Left ventricle myocardium inferior (tissue), 1 donor: ENCODE data around the gene PCYT2. TPM values are rescaled to one million over a fixed set of nuclear protein-coding genes. Genes with fewer than 3 reads are reported as not detected.

Experiments used
- total RNA-seq: library from RNA; stranded (reverse); fragmentation: NEBNext Ultra II Directional; extraction: Animal tissue kit (Norgen Biotek cat#: 25700); gene quantifications from one replicate; pipeline ENCODE4 v1.2.1, GENCODE V29; 2021
- donor health status: DM: no; HTN: yes; CAD: no; lungs with severe emphysema.

The PCYT2 gene
- total RNA-seq, 1 donor from 2014 or later, result 48.1 TPM

Other genes with a start within 250 kb of the PCYT2 start
- 18.4 TPM for gene OXLD1, start 244.8 kb downstream of the PCYT2 start, total RNA-seq
- gene CCDC137, start 244.7 kb downstream of the PCYT2 start, total RNA-seq, result 5.6 TPM
- gene ARL16, start 227.6 kb downstream of the PCYT2 start, total RNA-seq, result 9.0 TPM
- 50.5 TPM for gene HGS, start 227.4 kb downstream of the PCYT2 start, total RNA-seq
- 157 TPM for gene MRPL12, start 208.0 kb downstream of the PCYT2 start, total RNA-seq
- gene SLC25A10, start 199.1 kb downstream of the PCYT2 start, total RNA-seq, result 8.2 TPM
- gene GCGR, start 107.2 kb downstream of the PCYT2 start, total RNA-seq, result not detected
- gene MCRIP1, start 78.1 kb downstream of the PCYT2 start, total RNA-seq, result 110 TPM
- gene PPP1R27, start 76.3 kb downstream of the PCYT2 start, total RNA-seq, result 0.25 TPM
- 267 TPM for gene P4HB, start 50.9 kb downstream of the PCYT2 start, total RNA-seq
- gene ARHGDIA, start 40.1 kb downstream of the PCYT2 start, total RNA-seq, result 95.1 TPM
- gene ALYREF, start 19.8 kb downstream of the PCYT2 start, total RNA-seq, result 32.1 TPM
- gene ANAPC11, start 19.7 kb downstream of the PCYT2 start, total RNA-seq, result 161 TPM
- 0.19 TPM for gene NPB, start 9.2 kb downstream of the PCYT2 start, total RNA-seq
- gene SIRT7, start 6.8 kb upstream of the PCYT2 start, total RNA-seq, result 8.5 TPM
- 24.3 TPM for gene MAFG, start 16.3 kb upstream of the PCYT2 start, total RNA-seq
- gene PYCR1, start 25.9 kb upstream of the PCYT2 start, total RNA-seq, result 3.8 TPM
- gene MYADML2, start 35.8 kb upstream of the PCYT2 start, total RNA-seq, result 7.2 TPM
- gene NOTUM, start 49.8 kb upstream of the PCYT2 start, total RNA-seq, result not detected
- gene ASPSCR1, start 66.2 kb upstream of the PCYT2 start, total RNA-seq, result 27.5 TPM
- 26.3 TPM for gene CENPX, start 111.5 kb upstream of the PCYT2 start, total RNA-seq
- gene LRRC45, start 111.9 kb upstream of the PCYT2 start, total RNA-seq, result 4.3 TPM
- 0.82 TPM for gene RAC3, start 120.3 kb upstream of the PCYT2 start, total RNA-seq
- 219 TPM for gene DCXR, start 126.3 kb upstream of the PCYT2 start, total RNA-seq
- 21.1 TPM for gene RFNG, start 140.4 kb upstream of the PCYT2 start, total RNA-seq
- 85.9 TPM for gene GPS1, start 140.5 kb upstream of the PCYT2 start, total RNA-seq
- 64.6 TPM for gene DUS1L, start 154.4 kb upstream of the PCYT2 start, total RNA-seq
- 13.6 TPM for gene FASN, start 186.8 kb upstream of the PCYT2 start, total RNA-seq